Activated CD4-positive, alpha-beta T cell treated with anti-CD3 and anti-CD28 coated beads, Interleukin-2, amount 10 ng/mL, durations not matched to agents 24 days and 14 days (primary cell): ENCODE measurements around the gene ABLIM2. TPM values are rescaled to one million over a fixed set of nuclear protein-coding genes. Genes with fewer than 3 reads are reported as not detected.

Source experiments
- DNase-seq: peaks from one replicate; pipeline ENCODE4 v3.0.0; 2022
- H3K27ac Mint-ChIP-seq: one replicate; pipeline ENCODE4 v1.8.0; 2022; ENCODE audit warnings: mild to moderate bottlenecking, mixed read lengths
- H3K27me3 Mint-ChIP-seq: one replicate; pipeline ENCODE4 v1.8.0; 2022; ENCODE audit warnings: mixed read lengths
- H3K36me3 Mint-ChIP-seq: one replicate; pipeline ENCODE4 v1.8.0; 2022; ENCODE audit warnings: low read depth, mild to moderate bottlenecking, mixed read lengths
- H3K4me1 Mint-ChIP-seq: one replicate; pipeline ENCODE4 v1.8.0; 2021; ENCODE audit warnings: mixed read lengths
- H3K4me3 Mint-ChIP-seq: one replicate; pipeline ENCODE4 v1.8.0; 2022; ENCODE audit warnings: mild to moderate bottlenecking, moderate library complexity, mixed read lengths
- H3K9me3 Mint-ChIP-seq: one replicate; pipeline ENCODE4 v1.8.0; 2021; ENCODE audit warnings: mixed read lengths
- intact Hi-C: fragments of 100-400 bp; cut with micrococcal nuclease; formaldehyde crosslinking; loops from one replicate; pipeline ENCODE4 v1.15.1; 2023
- total RNA-seq: library from RNA; stranded (reverse); gene quantifications from 2 replicates; pipeline ENCODE4 v1.2.3, GENCODE V29; 2022

The ABLIM2 gene
- total RNA-seq, 1 donor from 2014 or later, result 0.63 TPM

DNA sequence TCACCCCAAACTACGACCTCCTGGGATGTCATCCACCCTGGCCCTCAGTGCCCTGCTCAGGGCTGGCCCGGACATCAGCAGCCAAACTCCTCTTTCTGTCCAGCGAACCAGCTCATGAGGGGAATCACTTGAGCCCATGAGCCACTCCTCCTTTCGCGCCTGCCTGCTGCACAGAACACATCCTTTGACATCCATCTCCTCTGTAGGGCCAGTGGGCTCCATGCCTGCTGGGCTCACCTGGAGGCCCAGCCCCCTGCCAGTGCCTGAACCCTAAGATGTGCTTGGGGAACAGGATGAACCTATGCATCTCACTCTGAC, 43.5 kb downstream of the ABLIM2 start:
- no peak for DNase-seq
- Mint-ChIP-seq H3K4me3 (no peak overlapping the region), H3K27me3 (no peaks in the 10 kb centered on the region), H3K27ac (no peak overlapping the region), H3K9me3 (no peaks in the 10 kb centered on the region), H3K36me3 (no peaks in the 10 kb centered on the region), H3K4me1 (peaks cover 6% of the 10 kb centered on the region)
- intact Hi-C loops, result no loop called here

DNA sequence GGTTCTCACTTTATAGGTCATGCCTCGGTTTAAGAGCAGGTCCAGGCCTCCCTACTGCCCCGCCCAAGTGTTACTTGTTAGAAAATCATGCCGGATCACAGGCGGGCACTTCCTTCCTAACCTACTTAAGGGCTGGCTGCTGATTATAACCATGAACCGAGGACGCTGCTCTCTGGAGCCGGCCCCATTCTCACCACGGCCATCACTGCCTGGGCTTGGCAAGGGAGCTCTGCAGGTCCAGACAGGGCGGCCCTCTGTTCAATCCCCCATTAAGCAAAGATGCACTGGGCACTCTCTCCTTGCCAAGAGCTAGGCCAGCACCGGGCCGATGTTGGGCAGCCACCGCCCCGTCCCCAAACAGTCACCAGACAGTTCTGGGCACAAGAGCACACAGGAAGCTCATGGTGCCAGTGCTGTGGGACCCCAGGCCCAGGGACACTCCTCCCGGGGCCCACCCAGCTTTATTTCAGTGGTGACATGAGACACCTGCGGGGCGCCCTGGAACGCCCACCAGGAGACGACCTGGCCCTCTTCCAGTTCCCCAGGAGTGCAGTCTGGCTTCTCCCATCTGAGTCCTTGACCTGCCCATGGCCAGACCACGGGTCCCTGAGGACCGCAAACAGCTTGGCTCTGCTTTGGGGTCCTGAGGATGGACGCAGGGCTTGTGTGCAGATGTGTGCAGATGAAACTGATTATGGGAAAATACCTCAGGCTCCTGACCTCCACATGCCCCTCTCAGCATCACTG, 44.0 kb downstream of the ABLIM2 start:
- Mint-ChIP-seq H3K27ac (no peak overlapping the region), H3K4me3 (no peak overlapping the region), H3K9me3 (no peaks in the 10 kb centered on the region), H3K27me3 (no peaks in the 10 kb centered on the region), H3K36me3 (no peaks in the 10 kb centered on the region), H3K4me1 (peaks cover 6% of the 10 kb centered on the region)
- no peak for DNase-seq
- intact Hi-C loops, result no loop called here

DNA sequence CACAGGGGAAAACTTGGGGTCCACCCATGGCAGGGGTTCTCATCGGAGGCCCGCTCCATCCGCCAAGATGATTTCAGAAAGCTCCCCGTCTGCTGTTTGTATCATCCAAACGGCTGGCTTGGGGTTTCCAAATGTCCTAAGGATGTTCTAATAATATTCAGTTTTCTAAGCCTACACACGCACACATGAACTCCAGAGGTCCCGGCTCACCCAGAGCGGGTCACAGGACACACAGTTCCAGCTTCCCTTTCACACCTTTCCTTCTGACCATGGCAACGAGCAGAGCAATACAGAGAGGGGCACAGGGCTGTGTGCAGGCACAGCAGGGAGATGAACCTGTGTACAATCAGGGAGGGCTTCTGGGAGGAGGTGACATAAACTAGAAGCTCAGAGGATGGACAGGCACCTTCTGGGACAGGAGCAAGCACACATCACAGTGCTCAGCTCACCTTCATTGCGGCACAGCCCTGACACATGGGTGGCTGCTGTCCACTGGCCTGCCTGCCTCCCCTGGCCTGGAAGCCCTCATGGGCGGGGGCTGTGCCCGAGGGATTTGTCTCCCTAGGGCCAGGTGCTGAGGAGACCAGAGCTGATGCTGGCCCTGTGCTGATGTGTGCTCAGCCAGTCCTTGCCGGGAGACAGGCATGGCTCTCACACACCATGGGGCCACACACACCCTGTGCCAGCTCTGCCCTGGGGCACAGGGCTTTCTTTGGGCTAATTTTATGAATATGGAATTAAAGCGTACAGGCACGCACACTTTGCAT, 44.8 kb downstream of the ABLIM2 start:
- Mint-ChIP-seq H3K27me3 (no peaks in the 10 kb centered on the region), H3K4me1 (peaks cover 6% of the 10 kb centered on the region), H3K36me3 (no peaks in the 10 kb centered on the region), H3K4me3 (no peak overlapping the region), H3K9me3 (no peaks in the 10 kb centered on the region), H3K27ac (no peak overlapping the region)
- intact Hi-C loops, result no loop called here
- no peak for DNase-seq

DNA sequence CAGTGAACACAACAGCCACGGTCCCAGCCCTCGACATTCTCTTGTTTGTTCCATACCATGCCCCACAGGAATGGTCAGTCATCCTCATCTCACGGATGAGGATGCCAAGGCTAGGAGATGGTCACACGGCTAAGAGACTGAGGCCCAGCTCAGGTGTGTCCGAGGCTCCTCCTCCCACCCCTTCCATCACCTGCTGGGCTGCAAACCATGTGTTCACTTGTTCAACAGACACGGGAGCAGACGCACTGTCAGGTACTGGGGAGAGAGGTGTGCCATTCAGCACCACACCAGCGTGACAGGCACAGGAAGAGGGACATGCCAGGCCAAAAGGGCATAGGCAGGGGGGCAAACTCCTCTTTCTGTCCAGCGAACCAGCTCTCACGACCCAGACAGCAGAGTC, 45.9 kb downstream of the ABLIM2 start:
- intact Hi-C loops, result no loop called here
- no peaks in the 10 kb centered on the region for H3K9me3 Mint-ChIP-seq
- H3K27ac Mint-ChIP-seq, result no peak overlapping the region
- DNase-seq, result no peak
- H3K4me3 Mint-ChIP-seq, result no peak overlapping the region
- no peaks in the 10 kb centered on the region for H3K27me3 Mint-ChIP-seq
- peaks cover 6% of the 10 kb centered on the region for H3K4me1 Mint-ChIP-seq
- H3K36me3 Mint-ChIP-seq, result no peaks in the 10 kb centered on the region

DNA sequence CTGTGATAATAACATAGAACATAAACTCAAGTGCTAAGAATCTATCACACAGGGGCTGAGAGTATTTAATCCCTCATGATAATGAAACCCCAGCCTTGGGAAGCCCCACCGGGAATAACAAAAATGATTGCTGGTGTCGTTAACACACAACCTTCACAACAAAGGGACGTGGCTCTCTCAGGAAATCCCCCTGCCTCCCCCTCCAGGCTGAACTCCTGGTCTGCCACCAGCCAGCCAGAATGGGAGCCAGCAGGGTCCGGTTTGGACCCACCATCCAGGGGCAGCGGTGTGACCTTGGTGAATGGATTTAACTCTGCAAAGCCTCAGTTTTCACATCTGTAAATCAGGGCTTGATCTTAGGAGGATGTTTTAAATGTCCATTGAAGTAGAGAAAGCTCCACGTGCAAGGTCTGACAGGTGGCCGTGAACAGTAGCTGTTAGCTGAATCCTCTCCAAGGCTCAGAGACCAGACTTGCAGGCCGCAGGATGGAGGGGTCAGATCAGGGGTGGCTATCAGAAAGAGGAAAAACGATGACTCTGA, 46.5 kb downstream of the ABLIM2 start:
- no peaks in the 10 kb centered on the region for H3K4me1 Mint-ChIP-seq
- no peak overlapping the region for H3K4me3 Mint-ChIP-seq
- H3K27me3 Mint-ChIP-seq, result no peaks in the 10 kb centered on the region

DNA sequence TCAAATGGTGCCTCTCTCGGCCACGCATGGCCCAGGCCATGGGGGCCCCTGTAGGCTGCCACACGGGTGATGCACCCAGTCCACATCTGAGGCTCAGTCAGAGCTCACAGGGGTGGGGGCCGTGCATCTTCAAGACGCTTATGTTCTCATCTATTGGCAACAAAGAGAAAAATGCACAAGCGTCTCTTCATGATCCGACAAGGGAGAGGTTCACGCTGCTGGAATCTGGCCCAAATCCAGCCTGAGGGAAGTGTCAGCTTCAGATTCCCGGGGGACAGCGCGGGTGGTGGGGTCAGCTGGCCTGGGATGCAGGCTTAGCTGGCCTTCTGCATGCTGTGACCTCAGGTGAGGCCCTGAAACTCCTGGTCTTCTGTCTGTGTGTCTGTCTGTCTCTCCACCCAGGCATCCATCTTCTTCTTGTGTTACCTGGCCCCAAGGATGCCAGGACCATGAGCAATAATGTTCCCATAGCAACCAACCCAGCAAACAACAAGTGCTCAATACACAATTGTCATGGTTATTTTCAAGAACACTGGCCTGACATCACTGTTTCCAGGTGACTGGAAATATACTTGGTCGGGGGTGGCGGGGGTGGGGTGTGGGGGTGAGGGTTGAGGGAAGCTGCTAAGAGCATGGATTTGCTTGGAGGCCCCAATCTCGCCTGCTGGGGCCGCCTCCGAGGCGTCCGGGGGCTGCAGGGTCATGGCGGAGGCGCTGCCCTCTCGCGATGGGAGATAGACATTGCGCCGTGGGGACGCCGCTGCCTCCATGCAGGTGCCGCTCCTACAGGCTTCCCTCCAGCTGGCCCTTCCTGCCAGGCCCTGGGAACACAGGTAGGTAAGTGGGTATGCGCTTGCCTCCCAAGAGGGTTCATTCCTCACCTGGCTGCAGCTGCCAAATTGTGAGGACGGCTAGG, 48.3 kb downstream of the ABLIM2 start:
- no peaks in the 10 kb centered on the region for H3K9me3 Mint-ChIP-seq
- no peak overlapping the region for H3K4me3 Mint-ChIP-seq
- H3K36me3 Mint-ChIP-seq, result no peaks in the 10 kb centered on the region
- H3K27me3 Mint-ChIP-seq, result no peaks in the 10 kb centered on the region
- intact Hi-C loops, result no loop called here
- H3K27ac Mint-ChIP-seq, result no peak overlapping the region
- no peaks in the 10 kb centered on the region for H3K4me1 Mint-ChIP-seq
- DNase-seq, result no peak

More for the DNA sequence above, 46.5 kb downstream of the ABLIM2 start:
- no peak overlapping the region for H3K27ac Mint-ChIP-seq
- intact Hi-C loops, result no loop called here
- DNase-seq, result no peak
- no peaks in the 10 kb centered on the region for H3K36me3 Mint-ChIP-seq
- H3K9me3 Mint-ChIP-seq, result no peaks in the 10 kb centered on the region

DNA sequence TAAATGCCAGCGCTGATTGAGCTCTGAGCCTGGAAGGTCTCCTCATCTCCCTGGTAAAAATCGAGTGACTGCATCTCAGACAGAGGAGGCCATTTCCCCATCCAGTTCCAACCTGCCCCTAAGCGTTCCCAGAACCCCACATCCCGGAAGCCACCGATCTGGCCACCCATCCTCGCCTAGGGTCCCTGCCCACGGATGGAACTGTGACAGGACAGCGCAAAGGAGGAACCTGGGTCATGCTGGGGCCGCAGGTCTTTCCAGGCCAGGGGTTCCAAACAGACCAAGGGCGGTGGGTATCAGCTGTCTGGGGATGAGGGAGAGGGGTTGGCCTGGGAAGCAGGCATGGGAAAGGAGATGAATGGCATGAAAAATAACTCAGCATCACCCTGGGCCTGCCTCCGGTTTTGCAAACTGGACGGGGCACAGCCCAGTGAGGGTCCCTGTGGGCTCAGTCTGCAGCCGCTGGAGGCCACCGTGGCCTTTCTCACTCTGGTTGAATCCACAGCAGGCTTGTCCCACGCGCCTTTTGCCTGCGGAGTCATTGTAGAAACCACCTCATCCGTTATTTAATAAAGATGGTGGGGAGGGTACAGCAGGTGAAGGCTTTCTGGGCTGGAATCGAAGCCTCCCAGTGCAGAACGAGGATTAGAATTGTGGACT, 49.1 kb downstream of the ABLIM2 start:
- no peaks in the 10 kb centered on the region for H3K9me3 Mint-ChIP-seq
- no peak overlapping the region for H3K27ac Mint-ChIP-seq
- DNase-seq, result no peak
- intact Hi-C loops, result no loop called here
- H3K4me1 Mint-ChIP-seq, result no peaks in the 10 kb centered on the region
- H3K27me3 Mint-ChIP-seq, result no peaks in the 10 kb centered on the region
- no peaks in the 10 kb centered on the region for H3K36me3 Mint-ChIP-seq
- no peak overlapping the region for H3K4me3 Mint-ChIP-seq

DNA sequence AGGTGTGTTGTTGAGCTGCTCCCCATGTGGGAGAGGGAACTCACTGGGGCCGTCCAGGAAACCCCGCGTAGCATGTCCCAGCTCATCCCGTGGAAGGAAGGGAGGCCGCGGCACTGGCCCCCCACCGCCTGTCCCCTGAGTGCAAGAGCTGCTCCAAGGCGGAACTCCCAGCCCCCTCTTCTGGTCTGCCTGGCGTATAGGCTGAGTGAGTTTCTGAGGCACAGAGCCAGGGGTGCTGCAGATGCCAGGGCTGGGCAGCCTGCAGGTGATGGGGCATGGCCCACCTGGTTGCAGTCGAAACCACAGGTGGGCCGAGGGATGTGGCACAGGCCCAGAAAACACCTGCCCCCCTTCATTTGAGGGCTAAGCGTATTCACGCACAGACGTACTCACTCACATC, 49.6 kb downstream of the ABLIM2 start:
- Mint-ChIP-seq H3K27me3 (no peaks in the 10 kb centered on the region), H3K27ac (no peak overlapping the region), H3K4me1 (no peaks in the 10 kb centered on the region), H3K4me3 (no peak overlapping the region), H3K9me3 (no peaks in the 10 kb centered on the region), H3K36me3 (no peaks in the 10 kb centered on the region)
- no peak for DNase-seq
- intact Hi-C loops, result no loop called here

DNA sequence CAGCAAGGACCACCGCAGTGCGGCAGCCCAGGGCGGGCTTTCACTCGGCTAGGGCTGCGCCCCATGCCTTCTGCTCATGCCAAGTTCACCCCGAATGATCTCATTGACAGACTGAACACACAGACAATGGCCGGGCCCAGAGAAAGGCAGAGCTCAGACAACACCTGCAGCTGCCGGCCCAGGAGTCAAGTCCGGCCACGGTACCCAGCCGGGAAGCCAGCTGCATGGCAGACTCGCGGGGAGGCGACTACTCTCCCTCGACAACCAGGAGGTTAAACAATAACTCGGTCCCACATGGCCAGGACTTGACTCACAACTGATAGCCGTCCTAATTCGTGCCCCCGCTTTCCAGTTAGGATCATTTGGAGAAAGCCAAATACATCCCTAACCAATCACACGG, 50.4 kb downstream of the ABLIM2 start:
- H3K4me3 Mint-ChIP-seq, result no peak overlapping the region

DNA sequence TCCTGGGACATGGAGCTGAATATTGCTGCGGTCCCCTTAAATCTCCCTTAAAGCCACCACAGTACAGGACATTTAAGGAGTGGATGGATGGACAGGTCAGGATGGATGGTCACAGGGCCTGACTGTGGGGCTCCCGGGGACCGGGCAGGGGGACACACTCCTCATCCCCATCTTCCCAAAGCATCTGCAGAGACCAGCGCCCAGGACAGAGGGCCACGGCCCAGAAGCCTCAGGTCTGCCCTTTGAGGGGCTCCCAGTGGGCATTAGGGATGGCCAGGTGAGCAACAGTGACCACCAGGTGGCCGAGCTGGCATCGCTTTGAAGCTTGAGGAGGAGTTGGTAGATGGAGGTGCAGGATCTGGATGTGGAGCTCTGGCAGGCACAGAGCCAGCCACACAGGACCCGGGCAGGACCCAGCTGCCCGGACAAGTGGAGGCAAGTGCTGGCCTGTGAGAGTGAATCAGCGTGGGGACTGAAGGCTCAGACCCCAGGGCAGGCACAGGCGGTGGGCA, 51.4 kb downstream of the ABLIM2 start:
- no peaks in the 10 kb centered on the region for H3K9me3 Mint-ChIP-seq
- intact Hi-C loops, result no loop called here
- H3K4me3 Mint-ChIP-seq, result no peak overlapping the region
- no peaks in the 10 kb centered on the region for H3K36me3 Mint-ChIP-seq
- H3K27me3 Mint-ChIP-seq, result no peaks in the 10 kb centered on the region
- H3K27ac Mint-ChIP-seq, result no peak overlapping the region
- H3K4me1 Mint-ChIP-seq, result no peaks in the 10 kb centered on the region
- no peak for DNase-seq

More for the DNA sequence above, 50.4 kb downstream of the ABLIM2 start:
- no peak overlapping the region for H3K27ac Mint-ChIP-seq
- intact Hi-C loops, result no loop called here
- no peaks in the 10 kb centered on the region for H3K27me3 Mint-ChIP-seq
- no peaks in the 10 kb centered on the region for H3K9me3 Mint-ChIP-seq
- no peak for DNase-seq
- H3K36me3 Mint-ChIP-seq, result no peaks in the 10 kb centered on the region
- H3K4me1 Mint-ChIP-seq, result no peaks in the 10 kb centered on the region

DNA sequence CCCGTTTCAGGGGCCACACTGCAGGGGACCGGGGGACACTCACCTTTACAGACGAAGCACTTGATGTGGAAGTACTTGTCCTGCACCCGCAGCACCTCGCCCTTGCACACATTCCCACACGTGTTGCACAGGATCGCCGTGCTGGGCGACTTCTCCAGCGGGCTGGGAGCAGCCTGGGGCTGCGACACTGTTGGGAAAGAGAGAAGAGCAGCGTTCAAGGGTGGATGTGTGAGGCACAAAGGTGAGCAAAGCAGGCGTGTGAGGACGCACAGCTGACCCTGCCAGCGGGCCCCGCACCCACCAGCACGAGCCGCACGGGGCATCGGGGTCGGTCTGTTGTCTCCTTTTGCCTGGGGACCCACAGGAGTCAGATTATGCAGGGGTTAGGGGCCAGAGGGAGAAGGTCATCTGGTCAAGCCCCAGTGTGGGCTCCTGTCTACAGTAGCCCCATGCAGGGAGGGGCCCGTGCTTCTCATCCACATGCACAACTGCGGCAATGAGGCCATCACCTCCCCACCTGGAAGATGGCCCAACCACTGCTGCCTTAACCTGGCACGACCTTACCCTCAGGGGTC, 52.1 kb downstream of the ABLIM2 start:
- intact Hi-C loops, result no loop called here
- no peaks in the 10 kb centered on the region for H3K36me3 Mint-ChIP-seq
- H3K27me3 Mint-ChIP-seq, result no peaks in the 10 kb centered on the region
- no peaks in the 10 kb centered on the region for H3K9me3 Mint-ChIP-seq
- no peak overlapping the region for H3K27ac Mint-ChIP-seq
- H3K4me3 Mint-ChIP-seq, result no peak overlapping the region
- H3K4me1 Mint-ChIP-seq, result no peaks in the 10 kb centered on the region
- DNase-seq, result no peak

DNA sequence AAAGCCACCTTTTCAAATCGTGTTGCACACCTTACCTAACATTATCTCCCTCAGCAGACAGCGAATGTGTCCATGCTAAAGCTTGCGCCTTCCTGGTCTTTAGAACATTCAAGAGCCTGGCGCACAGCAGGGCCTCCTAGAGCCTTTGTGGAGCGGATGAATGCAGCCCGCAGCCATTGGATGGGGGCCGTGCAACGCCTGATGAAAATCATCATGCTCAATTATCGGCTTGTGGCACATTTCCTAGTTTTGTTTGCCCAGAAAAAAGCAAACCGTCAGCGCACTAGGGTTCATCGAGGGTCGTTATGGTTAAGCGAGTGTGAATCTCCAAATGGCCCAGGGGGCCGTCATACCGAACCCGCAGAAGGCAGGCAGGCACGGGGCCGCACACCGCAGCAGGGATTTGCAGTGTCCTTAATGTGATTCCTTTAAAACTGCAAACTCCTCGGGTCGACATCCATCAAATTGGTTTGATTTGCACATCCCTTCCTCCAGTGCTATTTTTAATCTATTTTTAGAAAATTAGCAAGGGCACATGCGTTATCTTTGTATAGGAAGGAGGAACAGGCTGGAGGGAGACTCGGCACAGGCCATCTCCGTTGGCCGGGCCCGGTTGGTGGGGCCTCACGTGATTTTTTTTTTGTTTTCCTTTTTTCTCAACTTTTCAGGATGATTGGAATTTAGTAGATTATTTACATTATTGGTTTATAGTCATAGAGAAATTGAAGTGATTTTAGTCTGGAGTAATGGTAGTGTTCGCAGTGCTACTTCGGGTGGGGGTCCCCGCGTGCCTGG, 53.1 kb downstream of the ABLIM2 start:
- H3K36me3 Mint-ChIP-seq, result no peaks in the 10 kb centered on the region
- intact Hi-C loops, result no loop called here

More for the DNA sequence above, 53.1 kb downstream of the ABLIM2 start:
- Mint-ChIP-seq H3K27me3 (no peaks in the 10 kb centered on the region), H3K9me3 (no peaks in the 10 kb centered on the region), H3K4me1 (no peaks in the 10 kb centered on the region), H3K27ac (no peak overlapping the region), H3K4me3 (no peak overlapping the region)
- no peak for DNase-seq
